GM18498 (cell line): ENCODE measurements around the gene ZCCHC7.
"Not testable (repeated sequence)": the region's sequence is repeated elsewhere in the genome, so short reads cannot be mapped to it uniquely, and the experiment has no call there.

ENCODE experiments used
- ATAC-seq: cut with Tn5 transposase; IDR thresholded peaks from one replicate; pipeline ENCODE4 v1.9.1; 2021; ENCODE audit warnings: mild to moderate bottlenecking, moderate library complexity; ENCODE audit not compliant: unreplicated experiment

The ZCCHC7 gene

DNA sequence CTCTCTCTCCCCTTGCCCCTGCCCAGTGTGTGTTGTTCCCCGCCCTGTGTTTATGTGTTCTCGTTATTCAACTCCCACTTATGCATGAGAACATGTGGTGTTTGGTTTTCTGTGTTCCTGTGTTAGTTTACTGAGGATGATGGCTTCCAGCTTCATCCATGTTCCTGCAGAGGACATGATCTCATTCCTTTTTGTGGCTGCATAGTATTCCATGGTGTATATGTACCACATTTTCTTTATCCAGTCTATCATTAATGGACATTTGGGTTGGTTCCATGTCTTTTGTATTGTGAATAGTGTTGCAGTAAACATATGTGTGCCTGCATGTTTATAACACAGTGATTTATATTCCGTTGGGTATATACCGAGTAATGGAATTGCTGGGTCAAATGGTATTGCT lies 83.1 kb downstream of the ZCCHC7 start:
- ATAC-seq: not testable (repeated sequence)

GRCh38 chr9:37206121-37206620 lies 85.8 kb downstream of the ZCCHC7 start:
- ATAC-seq: no peak

DNA sequence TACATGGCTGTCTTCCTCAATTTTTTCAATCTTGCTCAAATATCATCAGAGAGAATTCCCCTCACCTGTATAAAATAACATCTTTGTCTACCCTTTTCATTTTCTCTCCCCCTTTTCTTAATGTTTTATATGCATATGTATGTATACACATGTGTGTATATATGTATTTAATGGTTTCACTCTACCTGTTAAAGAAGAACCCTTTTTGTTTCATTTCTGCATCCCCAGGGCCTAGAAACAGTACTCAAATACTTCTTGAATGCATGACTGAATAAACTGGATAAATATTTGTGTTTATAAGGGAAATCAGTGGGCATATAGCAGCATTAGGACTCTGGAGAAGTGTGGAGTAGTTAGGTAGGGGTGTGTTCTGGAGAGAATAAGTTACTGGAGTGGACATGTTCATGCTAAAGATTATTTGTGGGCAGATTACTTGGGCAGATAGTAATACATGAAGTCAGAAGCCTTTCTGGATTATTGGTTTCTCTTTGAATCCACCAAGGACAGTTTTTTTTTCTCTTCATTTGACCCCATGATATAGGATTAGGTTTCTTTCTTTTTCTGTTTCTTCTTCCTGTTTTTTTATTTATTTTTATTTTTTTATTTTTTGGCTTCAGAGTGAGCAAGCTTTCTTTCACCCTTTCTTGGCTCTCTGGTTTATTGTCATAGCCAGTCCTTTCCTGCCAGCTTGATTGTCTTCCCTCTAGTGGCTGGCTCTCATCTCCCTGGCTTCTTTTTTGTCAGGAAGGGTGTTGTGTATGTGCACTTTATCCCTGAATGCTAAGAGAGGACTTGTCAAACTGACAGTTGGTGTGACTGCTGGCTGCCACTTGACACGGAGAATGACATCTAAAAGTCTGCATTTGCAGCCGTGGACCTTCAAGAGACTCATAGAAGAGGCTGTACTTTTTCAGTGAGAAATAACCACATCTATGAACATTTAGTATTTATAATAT lies 89.3 kb downstream of the ZCCHC7 start:
- ATAC-seq: no peak

DNA sequence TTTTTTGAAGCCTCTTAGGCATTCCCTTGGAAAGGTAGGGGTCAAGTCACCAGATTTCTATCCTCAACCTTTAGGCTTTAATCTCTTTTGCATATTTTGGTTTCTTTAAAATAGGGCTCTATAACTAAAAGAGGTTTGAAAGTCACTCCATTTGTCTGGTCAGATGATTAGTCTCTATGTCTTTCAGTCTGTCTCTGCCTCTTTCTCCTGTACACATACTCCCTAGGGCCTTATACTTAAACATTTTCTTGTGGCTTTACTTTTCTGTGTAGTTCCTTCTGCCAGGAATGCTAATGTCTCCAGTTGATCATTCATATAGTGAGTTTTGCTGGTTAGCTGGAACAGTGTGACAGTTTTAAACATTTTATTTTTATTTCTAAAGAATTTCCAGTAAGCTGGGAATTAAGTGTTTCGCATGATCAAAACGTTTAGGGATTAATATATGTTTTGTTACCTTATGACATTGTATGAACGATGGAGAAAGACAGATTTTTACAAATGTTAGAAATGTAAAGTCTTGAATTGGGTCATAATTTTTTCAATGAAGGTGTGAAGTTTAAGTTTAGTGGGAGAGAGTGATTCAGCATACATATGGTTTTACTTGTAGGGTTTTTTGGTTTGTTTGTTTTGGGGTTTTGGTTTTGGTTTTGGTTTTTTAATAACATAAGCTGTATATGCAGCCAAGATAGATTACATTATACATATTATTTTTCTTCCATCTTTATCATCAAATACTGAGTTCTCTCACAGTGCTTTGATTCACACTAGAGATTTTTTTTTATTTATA lies 90.6 kb downstream of the ZCCHC7 start:
- no peak for ATAC-seq

DNA sequence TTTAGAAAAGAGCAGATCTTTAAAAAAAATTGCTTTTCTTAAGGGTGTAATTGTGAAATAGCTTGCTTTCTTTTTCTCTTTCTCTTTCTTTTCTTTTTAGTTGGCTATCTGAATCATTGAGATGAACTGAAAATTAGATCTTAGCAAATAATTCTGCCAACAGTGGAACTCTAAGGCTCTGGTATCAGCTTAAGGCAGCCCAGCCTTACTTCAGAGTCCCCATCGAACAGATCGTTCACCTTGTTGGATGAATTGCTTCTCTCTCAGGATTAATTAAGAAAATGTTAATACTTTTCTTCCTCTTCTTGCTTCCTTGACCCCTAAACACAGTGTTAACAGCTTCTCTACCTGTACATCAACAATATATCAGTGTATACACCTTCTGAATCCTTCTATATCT lies 92.1 kb downstream of the ZCCHC7 start:
- no peak for ATAC-seq

- no peak for ATAC-seq
Observed at GRCh38 chr9:37215381-37215780, 95.0 kb downstream of the ZCCHC7 start.

DNA sequence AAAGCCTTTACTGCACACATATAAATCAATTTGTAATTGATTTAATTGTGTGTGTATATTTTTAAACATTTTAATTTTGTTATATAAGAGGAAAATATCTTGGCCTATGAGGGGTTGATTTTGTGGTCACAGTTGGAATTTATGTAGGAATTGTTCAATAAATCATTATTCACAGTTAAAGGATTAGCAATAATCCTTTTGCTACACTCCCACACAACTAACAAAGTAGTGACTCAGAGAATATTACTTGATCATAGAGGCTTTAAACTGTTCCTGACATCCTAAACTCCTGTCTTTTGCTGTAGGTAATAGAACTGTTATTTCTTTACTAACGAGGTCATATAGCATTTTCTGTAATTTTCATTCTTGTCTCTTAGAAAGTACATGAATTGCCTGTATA lies 95.5 kb downstream of the ZCCHC7 start:
- no peak for ATAC-seq

- no peak for ATAC-seq
Observed at GRCh38 chr9:37217161-37217560, 96.8 kb downstream of the ZCCHC7 start.

DNA sequence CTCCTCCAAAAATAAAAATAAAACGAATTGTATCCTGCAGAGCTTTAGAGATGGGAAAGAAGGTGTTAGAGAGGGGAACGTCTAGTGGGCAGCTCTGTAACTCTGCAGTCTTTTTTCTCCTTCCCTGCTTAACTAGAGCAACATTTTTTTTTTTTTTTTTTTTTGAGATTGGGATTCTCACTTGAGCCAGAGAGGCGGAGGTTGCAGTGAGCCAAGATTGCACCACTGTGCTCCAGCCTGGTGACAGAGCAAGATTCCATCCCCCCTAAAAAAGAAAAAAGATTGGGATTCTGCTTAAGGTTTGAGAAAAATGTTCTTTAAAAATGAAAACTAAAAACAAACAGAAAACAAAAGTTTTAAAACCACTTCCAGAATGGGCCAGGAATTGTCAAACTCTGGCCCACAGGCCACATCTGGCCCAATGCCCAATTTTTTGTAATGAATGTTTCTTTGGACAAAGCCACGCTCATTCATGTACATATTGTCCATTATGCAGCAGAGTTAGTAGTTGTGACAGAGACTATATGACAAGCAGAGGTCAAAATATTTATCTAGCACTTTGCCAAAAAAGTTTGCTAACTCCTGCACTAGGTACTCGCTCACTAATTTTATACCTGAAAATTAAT lies 98.5 kb downstream of the ZCCHC7 start:
- ATAC-seq: no peak

GRCh38 chr9:37220971-37221370 lies 100.6 kb downstream of the ZCCHC7 start:
- ATAC-seq: no peak

DNA sequence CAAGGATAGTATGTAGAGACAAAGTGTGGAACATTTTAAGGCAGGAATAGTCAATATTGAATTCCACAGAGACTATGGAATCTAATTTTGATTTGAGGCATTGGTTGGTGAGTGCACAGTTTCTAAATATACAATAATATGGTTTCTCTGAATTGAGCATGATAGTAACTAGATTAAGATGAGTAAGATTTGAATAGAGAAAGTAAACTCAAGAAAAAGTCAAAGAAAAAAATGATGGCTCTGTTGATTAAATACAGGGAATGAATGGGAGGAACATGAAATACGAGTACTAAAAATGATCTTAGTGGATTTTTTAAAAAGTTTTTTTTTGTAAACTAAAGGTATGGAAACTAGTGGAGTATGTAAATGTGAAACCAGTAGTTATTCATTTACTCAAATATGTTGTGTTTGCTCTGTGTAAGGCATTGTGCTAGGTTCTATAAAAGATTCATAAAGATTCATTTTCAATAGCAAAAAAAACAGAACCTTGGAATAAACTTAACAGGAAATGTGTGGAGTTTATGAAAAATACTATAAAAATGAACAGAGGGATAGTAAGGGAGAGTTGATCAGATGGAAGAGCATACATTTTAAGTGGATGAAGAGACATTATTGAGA lies 101.2 kb downstream of the ZCCHC7 start:
- ATAC-seq: no peak

DNA sequence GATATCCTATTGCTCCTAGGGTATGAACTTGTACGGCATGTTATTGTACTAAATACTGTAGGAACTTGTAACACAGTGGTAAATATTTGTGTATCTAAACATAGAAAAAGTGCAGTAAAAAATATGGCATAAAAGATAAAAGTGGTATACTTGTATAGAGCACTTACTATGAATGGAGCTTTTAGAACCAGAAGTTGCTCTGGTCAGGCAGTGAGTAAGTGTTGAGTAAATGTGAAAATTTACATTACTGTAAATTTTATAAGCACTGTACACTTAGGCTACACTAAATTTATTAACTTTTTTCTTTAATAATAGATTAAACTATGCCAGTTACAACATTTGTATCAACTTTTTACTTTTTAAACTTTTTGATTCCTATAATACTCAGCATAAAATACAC lies 109.1 kb downstream of the ZCCHC7 start:
- ATAC-seq: no peak

GRCh38 chr9:37229882-37230482 lies 109.6 kb downstream of the ZCCHC7 start:
- no peak for ATAC-seq

- ATAC-seq: peak; percentile 63
Observed at GRCh38 chr9:37236822-37237221, 116.4 kb downstream of the ZCCHC7 start.

DNA sequence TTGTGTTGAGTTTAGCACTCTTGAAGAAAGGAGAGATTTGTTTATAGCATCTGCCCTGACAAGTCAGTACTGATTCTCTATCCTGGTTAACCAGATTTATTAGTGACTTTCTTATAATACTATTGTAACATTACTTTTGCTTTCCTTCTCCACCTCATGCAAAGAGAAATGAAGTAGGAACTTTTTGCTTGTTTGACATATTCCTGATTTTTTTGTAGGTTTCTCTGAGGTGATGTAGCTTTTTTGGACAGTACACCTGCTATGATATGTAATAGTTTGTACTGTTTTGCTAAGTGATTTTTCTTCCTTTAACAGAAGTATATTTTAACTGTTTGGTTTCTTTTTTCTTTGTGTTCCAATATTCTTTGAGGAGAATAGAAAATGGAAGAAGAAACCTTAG lies 117.7 kb downstream of the ZCCHC7 start:
- ATAC-seq: no peak

DNA sequence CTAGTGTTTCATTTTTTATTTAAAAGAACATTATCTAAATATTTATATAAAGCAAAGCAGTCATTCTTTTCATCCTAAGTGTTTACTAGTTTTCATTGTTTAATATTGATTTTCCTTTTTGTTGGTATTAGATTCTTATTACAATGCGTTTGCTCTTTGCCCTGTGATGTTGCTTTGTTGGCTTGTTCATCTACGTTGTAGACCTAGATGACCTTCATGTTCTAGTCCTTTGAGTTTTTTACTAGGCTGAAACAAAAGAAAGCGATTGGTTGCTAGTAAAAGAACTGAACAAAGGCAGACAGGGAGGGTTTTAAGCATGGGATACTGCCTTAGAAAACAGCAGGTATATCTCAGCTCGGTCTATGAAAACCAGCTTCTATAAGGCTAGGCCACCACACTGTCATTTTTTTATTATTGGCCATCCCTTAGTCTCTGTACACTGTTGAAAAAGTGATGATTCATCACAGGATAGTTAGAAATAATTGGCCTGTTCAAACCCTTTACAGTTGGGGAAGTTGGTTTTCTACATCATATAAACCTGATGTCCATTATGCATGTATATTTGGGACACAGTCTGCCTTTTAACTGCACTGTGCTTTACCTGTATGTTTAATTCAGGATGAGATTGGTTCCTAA lies 119.0 kb downstream of the ZCCHC7 start:
- ATAC-seq: no peak

DNA sequence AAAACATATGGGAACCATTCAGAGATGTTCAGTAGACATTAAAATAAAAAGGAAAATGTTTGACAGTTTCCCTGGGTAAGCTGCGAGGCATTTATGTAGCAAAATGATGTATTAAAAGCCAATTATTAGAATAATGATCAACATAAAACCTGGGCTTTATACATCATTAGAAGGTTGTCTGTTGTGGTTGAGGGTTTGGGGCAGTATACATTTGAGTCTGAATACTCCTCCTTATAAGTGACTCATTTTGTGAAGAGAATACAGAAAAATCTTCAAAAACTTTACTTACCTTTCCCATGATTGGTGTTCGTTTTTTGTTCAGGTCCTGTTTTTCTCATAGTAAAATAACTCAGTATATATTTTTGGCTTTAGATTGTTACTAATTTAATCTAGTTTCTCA lies 119.5 kb downstream of the ZCCHC7 start:
- no peak for ATAC-seq

DNA sequence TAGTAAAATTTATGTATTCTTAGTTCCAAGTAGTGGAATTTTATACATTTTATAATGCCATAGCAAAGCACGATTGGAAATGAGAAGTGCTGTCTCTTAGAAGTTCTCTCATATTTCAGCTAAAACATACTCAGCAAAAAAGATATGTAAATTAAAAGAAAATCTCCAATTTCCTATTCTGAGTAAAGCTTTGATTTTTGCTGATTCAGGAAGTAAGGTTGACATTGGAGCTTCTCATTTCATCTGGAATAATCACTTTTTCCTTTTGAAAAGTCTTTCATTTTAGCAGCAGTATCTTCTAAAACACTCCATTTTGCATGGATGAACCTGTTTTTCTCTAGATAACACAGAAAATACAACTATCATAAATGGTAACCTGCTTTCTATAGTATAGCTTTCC lies 121.0 kb downstream of the ZCCHC7 start:
- no peak for ATAC-seq

GRCh38 chr9:37242089-37242488 lies 121.7 kb downstream of the ZCCHC7 start:
- no peak for ATAC-seq
